T-helper 1 cell (primary cell): ENCODE data around the gene PCDH15.

Experiments
- DNase-seq, 5 donors: peaks; one replicate each; pipeline ENCODE4 v3.0.0-alpha.2; 2012 to 2020

PCDH15 gene

DNA sequence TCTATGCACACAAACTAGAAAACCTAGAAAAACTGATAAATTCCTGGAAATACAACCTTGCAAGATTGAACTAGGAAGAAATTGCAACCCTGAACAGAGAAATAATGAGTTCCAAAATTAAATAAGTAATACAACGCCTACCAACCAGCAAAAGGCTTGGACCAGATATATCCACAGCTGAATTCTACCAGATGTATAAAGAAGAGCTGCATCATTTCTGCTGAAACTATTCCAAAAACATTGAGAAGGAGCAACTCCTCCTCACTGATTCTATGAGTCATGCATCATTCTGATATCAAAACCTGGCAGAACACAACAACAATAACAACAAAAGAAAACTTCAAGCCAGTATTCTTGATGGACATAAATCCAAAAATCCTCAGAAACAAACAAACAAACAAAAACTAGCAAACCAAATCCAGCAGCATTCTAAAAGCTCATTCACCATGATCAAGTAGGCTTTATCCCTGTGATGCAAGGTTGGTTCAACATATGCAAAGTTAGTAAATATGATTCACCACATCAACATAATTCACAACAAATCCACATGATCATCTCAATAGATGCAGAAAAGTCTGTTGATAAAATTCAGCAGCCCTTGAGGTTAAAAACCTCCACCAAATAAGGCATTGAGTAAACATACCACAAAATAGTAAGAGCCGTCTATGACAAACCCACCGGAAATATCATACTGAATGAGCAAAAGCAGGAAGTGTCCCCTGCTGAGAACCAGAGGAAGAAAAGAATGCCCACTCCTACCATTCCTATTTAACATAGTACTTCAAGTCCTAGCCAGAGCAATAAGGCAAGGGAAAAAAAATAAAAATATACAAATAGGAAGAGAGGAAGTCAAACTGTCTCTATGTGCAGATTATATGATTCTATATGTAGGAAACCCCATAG lies 98.2 kb downstream of the PCDH15 start:
- DNase-seq, result no peak

DNA sequence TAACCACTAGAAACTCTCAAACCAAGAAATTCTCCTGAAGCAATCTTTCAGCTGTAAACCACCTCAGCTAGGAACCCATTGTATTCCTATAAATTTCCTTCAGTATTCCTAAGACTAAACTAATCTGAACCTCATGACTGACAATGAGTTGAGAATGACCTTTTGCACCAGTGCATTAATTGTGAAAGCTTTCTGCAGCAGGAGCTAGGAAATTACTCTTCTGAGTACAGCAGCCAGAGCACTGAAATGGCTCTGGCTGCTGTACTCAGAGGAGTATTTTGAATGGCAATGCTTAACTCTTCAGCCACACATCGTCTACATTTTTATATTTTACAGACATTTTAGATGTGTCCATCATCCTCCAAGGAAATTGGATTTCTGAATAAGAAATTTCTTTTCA lies 109.7 kb downstream of the PCDH15 start:
- no peak for DNase-seq

DNA sequence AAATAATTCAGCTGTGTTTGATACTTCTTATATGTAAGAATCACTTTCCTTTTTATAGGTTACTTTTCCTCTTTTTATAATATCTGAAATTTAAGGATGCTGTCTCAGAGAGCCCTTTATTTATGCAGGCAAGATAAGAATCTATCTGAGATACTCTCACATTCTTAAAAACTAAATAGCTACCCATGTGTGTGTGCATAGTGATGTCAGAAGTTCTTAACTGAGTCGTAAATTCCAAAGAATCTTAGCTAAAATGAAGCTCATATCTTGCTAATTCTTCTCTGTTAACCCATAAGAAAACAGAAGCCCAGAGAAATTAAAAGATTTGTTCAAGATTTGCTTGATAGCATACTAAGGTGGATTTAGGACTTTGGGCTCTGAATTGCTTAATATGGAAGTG lies 118.5 kb downstream of the PCDH15 start:
- DNase-seq, result no peak

DNA sequence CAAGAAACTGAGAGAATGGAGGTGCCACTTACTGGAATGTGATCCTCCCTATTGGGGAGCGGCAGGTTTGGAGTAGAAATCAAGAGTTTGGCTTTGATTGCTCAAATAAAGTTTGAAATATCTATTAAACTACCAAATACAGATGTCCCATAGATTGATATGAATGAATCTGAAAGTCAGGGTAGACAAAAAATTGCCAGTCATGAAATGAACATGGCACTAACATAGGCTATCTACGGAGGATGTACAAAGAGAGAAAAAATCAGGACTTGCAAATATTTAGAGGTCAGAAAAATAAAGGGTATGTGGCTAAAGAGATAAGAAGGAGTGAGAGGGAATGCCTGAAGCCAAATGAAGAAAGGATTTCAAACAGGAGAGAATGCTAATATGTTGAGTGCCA lies 119.9 kb downstream of the PCDH15 start:
- no peak for DNase-seq

DNA sequence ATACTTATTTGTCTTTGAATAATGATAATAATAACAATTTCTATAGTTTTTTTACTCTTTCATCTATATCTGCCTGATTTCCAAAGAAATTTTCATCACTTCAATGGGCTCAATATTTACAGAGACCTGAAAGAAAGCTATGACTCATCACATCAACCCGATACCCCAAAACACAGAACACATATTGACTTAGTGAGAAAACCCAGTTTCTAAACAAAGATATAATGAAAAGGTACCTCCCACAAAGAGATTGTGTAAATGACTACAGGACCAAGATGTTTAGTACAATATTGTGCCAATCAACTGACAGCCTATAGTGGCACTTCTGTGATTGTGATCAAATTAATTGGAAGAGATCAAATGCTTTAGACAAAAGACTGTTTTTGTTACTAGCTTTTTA lies 133.9 kb downstream of the PCDH15 start:
- DNase-seq, result no peak

DNA sequence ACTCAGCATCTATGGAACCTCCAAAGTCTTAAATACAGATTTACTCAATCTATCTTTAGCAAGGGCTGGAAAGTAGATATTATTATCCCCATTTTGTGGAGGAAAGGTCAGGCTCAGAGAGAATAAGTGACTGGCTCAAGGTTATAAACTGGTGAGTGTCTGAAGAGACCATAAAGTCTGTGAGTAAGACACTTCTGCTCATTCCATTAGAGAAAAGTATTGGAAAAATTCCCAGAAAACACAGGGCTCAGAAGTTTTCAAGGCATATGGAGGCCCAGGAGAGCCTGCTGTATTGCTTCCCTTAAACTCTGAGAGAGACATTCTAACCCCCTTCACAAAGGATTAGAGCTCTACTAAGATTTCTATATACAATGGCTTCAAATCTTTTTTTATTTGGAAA lies 134.8 kb downstream of the PCDH15 start:
- DNase-seq, result no peak

DNA sequence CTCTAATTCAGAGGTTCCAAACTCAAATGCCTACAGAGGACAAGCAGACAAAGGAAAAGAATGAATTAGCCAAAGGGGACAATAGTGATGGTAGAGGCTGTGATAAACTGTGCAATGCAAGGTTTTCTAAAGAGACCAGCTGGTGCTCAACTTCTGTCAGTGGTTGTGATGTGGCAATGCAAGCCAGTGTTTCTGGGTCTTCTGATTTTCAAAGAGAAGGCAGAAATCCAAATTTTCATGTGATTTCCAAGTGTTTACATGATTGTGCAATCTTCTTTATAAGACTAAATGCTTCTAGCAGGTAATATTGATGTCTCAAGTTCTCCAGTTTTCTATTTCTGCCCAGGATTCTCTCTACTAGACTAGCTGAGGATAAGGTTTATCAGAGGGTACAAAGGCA lies 135.9 kb downstream of the PCDH15 start:
- DNase-seq, result no peak

DNA sequence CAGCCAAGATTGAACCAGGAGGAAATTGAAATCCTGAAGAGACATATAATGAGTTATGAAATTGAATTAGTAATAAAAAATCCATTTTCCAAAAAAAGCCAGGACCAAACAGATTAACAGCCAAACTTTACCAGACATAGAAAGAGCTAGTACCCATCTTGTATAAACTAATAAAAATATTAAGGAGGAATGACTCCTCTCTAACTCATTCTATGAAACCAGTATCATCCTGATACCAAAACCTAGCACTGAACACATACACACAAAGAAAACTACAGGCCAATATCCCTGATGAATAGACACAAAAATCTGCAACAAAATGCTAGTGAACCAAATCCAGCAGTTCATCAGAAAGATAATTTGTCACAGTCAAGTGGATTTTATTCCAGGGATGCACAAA lies 140.6 kb downstream of the PCDH15 start:
- DNase-seq, result no peak

DNA sequence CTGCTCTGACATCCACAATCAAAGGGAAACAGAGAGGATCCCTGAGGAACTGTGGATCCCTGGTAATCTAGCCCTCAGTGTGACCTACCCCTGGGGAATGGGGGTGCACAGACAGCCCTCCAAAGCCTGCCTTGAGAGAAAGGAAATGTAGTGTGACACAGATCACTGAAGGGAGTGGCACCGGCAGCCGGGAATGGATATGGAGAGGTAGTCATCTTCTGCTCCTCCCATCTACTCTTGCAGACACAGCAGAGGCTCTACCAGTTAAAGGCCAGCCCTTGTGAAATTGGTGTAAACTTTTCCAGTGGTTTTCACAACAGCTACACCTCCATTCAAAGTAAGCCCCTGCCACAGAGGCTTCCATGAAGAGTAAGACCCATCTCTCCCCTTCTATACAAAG lies 144.4 kb downstream of the PCDH15 start:
- DNase-seq, result no peak

DNA sequence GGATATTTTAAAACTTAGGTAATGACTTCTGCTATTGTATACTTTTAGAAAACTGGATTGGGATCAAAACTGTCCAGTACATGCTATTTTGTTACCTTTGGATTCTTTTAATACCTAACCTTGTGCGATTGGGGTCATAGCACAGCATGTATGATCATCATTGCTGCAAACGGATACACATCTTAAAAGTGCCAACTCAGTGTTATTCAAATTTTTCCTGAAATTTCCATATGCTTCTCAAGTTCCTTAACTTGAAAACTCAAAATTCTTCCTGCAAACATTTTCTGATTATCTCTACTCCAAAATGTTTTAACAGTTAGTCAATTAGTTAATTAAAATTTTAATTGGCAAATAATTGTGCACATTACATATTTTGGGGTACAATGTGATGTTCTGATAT lies 147.5 kb downstream of the PCDH15 start:
- no peak for DNase-seq

DNA sequence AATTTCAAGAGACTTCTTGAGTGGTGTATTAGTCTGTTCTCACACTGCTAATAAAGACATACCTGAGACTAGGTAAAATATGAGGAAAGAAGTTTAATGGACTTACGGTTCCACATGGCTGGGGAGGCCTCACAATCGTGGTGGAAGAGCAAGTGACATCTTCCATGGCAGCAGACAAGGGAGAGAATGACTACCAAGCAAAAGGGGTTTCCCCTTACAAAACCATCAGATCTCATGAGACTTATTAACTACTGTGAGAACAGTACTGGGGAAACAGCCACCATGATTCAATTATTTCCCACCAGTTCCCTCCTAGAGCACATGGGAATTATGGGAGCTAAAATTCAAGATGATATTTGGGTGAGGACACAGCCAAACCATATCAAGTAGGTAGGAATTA lies 150.5 kb downstream of the PCDH15 start:
- DNase-seq, result no peak

DNA sequence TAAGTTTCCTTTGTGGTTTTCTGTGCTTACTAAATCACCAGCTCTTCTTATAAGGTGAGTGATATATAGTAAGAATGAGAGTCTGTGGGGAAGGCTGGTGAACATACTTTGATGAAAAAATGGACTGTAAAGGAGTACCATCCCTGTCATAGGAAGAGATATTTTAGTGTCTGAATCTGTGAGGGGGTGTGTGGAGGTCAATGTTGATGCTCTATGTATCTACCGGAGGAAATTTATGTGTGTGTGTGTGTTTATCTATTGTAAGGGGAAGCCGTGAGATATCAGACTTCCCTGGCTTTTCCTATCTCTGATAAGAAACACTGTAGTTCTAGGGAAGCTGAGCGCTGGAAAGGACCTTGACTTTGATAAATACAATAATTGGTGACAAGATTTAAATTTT lies 179.0 kb downstream of the PCDH15 start:
- no peak for DNase-seq

DNA sequence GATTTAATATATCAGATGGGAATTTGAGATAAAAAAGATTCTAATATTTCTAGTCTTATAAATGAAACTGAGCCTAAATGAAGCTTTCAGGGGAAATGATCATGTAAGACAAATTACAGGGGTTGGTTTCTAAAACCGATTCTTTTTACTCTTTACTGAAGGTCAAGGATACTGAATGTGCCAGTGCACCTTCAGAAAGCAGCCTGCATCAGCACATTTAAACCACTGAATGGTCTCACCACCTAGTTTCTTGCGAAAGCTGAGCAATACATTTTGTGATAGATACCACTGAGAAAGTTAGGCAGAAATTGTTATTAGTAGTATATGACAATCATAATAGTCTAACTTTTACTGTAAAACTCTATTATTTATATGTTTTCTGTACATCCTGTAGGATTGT lies 180.7 kb downstream of the PCDH15 start:
- no peak for DNase-seq

DNA sequence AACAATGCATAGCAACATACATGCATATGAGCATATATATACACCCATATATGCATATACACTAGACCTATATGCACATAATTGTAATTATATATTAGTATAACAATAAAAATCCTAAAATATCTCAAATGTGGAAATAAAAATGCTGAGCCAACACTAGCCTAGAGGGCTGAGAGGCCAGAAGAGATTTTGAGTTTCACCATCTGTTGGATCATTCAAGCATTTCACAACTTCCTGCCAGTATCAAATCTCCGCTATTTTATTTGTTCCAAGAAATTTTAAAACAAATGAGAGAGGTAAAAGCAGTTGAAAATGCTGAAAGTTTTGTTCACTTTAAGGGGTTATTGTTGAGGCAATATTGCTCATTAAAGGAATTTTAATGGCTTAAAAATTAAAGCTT lies 187.0 kb downstream of the PCDH15 start:
- DNase-seq, result no peak

DNA sequence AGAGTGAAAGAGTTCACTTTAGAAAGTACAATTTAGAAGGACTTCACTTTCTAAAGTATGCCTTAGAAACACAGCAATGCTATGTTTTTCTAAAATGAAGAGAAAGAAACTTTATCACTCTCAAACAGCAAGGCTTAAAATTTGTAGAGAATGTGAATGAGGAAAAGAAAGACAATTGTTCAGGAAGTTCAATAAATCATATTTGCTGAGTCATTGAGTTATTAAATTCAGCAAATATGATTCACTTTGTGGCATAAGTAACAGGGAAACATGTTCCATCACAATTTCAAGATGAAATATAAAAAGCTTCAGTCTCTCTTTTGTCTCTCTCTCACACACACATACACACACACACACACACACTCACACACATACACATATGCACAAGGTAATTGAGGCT lies 187.9 kb downstream of the PCDH15 start:
- no peak for DNase-seq

DNA sequence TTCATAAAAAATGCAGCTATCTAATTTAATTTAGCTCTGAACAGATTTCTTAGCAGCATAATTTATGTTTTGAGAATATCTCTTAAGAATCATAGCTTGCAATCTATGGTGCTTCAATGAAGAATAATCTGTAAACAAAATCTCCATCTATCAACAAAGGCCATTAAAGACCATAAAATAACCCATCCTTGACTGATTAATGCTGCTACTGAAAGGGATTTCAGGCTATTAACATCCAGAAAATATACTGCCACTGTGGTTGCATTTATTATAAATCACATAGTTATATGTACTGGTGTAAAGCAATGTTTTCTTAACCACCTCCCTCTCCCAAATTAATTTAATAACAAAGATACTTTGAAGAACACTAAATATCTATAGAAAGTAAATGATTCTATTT lies 191.6 kb downstream of the PCDH15 start:
- DNase-seq, result no peak

DNA sequence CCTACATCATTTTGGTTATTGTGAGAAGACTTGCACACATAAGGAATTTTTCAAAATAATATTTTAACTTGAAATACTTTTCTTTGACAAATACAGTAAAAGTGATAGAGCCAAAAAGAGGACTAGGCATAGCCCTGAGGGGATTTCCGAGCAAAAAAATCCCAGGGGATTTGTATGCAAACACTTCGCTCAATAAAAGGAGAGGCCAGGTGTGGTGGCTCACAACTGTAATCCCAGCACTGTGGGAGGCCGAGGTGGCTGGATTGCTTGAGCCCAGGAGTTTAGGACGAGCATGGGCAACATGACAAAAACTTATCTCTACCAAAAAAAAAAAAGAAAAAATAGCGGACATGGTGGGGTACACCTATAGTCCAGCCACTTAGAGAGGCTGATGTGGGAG lies 193.0 kb downstream of the PCDH15 start:
- no peak for DNase-seq

DNA sequence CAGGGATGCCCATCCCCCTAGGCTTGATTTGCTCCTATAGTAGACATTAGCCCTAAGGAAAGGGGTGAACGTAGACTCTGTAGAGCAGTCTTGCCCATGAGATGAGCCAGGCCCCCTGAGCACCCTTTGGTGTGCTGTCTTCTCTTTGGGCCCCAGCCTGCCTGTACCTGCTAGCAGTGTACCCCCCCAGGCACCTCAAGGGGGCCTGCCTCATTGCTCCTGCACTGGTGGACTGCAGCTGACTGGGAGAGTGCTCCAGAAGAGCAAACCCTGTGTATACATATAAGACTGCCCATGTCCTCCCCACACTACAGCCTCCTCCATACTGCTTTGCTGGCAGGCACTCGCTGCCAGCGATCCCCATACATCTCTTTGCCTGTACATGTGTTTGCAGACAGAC lies 206.7 kb downstream of the PCDH15 start:
- no peak for DNase-seq

DNA sequence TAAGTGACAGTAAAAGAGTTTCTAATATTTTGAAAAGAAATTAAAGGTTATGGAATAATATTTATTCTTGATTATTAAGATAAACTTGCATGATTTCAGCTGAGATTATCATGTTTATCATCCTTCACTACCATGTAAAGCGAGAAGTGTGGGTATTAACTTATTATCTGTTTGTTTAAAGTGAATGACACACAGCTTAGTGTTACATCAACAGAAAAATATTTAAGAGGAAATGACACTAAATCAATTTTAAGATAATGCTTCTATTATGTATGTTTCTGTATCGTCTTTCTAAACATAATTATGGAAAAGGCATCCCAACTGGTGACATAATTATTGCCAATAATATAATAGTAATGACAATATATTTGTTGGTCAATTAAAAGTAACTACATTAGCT lies 213.1 kb downstream of the PCDH15 start:
- no peak for DNase-seq

DNA sequence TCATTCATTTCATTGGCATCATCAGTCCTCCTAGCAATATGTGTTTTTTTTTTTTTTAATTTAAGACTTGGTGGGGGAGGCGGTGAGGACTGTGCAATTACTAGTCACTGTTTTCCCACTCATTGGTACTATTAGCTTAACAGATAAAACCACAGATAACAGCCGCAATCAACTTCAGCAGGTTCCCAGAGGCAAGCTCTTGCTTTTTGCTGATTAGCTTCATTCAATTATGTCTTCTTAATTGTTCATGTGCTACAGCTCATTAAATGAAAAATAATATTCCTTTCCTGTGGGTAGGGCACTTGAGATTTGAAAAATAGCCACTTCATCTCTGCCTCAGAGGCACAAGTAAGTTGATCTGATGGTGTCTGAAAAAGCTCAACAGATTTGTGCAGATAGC lies 215.5 kb downstream of the PCDH15 start:
- DNase-seq, result no peak

DNA sequence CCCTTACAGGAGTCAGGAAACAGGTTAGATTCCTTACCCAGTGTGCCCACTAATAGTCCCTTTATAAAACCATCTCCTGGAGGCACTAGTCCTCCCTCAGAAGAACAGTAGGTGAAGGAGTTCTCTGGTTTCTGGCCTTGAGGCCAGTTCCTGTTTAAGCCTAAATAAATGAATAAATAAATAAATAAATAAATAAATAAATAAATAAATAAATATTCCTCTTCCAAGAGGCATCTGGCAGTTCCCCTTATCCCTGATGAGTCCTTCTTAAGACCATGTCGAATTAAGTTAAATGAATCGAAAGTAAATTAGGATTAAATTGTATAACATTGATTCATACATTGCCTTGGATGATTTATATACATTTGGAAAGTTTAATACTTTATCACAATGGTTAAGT lies 223.3 kb downstream of the PCDH15 start:
- no peak for DNase-seq

DNA sequence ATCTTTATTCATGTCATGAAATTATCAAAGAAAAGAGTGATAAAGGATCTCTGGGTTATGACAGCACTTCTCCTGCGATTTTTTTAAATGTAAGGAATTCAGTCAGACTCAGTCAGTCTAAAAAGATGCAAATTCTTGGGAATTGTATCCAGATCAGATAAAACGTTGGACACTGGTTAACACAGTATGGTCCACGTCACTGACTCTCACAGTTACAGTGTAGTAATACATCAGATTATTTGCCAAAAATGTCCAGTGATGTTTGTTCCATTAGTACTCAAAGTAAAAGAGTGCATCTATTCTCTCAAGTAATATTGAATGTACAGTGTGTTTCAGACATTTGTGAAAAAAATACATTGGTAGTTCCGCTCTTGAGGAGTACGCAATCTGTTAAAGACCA lies 224.5 kb downstream of the PCDH15 start:
- no peak for DNase-seq

DNA sequence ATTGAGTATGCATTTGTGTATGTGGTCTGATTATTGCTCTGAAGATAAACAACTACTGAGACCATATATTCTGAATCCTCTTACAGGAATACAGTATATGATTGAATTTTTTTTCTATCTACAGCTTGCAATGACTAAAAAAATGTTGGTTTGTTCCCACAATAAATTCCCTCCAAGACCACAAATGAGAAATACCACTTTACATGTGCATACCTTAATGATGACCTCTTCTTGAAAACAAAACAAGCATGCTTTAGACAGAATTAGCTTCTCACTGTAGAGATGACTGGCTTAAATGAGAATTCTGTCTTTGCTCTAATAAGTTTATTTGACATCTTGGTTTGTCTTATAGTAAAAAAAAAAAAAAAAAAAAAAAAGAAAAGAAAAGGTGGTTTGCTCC lies 241.5 kb downstream of the PCDH15 start:
- no peak for DNase-seq

DNA sequence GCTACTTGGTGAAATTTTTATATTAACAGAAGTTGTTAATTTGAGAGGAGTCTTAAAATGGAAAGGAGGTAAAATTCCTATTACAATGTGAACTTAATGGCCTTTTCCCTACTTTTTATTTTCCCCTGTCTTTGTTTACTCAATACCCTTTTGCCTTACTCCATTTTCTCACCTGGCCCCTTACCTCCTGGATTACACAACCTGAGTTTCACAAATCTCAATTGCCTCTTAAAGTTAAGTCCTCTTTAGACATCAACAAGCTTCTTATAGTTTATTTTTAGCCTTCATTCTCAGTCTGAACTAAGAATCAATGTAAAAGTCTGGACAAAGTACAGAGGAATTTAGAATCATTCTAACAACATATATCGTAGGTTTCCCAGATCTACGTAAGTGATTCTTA lies 247.0 kb downstream of the PCDH15 start:
- DNase-seq, result no peak

DNA sequence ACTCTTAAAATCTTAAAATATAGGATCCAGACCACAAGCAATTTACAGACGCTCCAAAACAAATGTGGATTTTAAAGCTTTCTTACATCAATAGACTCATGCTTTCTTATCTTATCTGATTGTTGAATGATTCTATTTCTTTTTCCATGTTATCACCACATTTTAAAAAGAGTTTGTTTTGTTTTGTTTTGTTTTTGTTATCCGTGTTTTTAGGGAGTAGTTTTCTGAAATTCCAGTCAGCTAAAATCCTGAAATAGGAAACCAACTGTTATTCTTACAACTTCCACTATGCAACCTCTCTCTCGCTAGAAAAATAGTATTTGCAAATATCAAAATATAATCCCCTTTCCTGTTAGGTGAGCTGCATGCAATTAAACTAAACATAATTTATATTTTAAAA lies 251.0 kb downstream of the PCDH15 start:
- no peak for DNase-seq
